Hepatocyte (in vitro differentiated cells): Measurements from ENCODE around the gene NT5DC1.

ENCODE experiments used
- CTCF ChIP-seq: fragments of 200-600 bp; sonication (generic); IDR thresholded peaks from 2 replicates; pipeline ENCODE4 v1.5.1; 2016; ENCODE audit warnings: antibody characterized with exemption, mild to moderate bottlenecking; ENCODE audit not compliant: poor library complexity
- EZH2phosphoT487 ChIP-seq: fragments of 200-600 bp; sonication (generic); IDR thresholded peaks from one replicate; pipeline ENCODE4 v1.6.1; 2018; ENCODE audit warnings: antibody characterized with exemption, mild to moderate bottlenecking, low read depth, moderate library complexity; ENCODE audit not compliant: unreplicated experiment, severe bottlenecking

DNA sequence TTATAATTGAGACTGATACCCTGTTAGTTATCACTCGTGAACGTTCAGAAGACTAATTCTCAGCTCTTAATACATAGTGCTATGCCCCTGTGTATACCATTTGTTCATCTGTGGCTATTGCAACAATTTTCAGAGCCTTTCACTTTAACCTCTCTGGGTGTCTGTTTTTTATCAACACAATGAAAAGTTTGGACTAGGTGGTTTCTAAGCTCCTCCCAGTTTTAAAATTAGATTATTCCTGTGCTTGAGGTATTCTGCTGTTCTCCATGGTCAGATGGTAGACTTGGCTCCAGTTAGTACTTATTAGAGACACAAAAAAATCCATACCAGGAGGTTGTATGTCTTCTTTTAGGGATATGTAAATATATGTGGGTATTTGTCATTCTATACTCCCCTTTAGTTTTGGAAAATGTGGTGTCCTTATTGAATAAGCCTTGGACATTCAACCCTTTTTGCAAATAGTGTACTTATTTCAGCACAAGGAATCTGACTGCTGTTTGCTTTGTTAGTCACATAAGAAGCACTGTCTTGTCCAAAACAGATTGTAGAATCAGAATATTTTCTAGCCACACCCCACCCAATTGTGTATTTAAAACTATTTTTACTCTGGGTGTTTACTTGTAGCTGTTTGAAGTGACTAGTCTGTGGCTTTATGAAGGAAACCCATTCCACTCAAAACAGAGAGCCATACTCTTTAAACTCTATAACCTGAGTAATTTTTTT, 27.3 kb downstream of the NT5DC1 start:
- no peak for TF ChIP-seq CTCF
- TF ChIP-seq EZH2phosphoT487: no peak
